GM18526 (cell line): Measurements from ENCODE around the gene MCHR2.

ENCODE experiments used
- POLR2A ChIP-seq: IDR thresholded peaks from 3 replicates; pipeline ENCODE4 v1.6.1; 2011; ENCODE audit not compliant: insufficient read length; ENCODE audit errors: extremely low read depth

Gene MCHR2, protein sequence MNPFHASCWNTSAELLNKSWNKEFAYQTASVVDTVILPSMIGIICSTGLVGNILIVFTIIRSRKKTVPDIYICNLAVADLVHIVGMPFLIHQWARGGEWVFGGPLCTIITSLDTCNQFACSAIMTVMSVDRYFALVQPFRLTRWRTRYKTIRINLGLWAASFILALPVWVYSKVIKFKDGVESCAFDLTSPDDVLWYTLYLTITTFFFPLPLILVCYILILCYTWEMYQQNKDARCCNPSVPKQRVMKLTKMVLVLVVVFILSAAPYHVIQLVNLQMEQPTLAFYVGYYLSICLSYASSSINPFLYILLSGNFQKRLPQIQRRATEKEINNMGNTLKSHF

DNA sequence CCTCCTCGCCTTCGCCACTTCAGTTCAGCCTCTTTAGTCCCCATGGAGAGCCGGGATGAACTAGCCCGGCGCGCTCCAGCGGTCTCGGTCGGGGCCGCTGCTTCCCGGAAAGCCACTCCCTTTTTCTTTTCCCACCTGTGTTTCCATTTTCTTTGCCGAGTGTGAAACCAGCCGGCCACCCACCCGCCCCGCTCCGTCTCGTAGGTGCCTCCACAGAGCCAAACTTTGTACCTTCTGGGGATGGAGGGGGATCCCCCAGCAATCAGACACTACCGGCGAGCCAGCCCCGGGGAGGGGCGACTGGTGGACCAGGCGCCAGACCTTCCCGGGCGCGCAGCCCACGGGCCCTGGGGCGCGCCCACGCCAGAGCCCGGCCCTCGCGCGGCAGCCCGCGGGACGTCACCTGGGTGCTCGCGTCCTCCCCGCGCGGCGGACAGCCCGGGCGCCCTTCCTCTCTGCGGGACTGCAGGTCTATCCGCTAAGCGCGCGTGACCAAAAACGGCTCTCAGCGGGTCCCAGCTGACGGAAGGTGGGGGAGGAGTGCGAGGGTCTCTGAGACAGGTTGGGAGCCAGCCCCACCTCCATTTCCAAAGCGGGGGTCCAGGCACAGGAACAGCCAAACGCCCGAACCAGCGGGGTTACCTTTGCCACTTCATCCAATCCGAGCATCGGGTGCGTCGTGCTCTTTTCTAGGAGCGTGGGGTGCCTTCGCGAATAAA, at the start of gene MCHR2:
Gene MCHR2 (minus strand): TSS at position 691 of the 719 bp plus-strand sequence. CDS start 38,076 bp downstream, outside the sequence.
- TF ChIP-seq POLR2A = no peak

DNA sequence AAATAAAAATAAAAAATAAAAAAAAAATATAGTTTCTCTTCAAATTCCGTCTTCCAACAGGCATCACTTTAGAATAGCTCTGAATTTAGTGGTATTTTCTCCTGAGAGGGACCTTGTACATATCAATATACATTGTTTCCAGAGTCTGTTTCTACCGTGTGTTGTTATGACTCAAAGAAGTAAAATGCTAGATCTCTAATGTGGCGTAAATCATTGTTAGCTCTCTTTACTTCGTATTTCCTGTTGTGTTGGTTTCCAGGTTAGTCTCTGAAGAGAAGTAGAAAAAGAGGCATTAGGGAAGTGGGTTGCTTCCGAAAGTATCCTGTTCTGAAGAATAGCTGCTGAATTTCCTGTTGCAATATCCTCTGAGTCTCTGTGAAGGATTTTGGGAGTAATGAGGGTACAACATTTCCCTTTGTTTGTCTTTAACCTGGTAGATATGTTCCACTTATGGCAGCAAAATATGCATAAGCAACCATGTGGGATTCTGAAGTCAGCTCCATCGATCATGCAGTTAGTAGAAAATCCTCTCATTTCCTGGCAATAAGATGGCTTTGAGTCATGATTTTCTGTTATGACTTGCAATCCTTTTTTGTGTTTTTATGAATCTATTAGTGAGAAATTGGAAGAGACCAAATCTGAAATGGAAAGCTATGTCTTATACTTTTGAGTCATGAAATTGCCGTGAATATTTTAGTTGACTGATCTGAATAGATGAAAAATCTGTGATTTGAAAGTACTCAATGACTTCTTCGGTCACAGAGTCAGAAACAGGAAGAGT, 42.0 kb upstream of the MCHR2 start:
- no peak for TF ChIP-seq POLR2A

GRCh38 chr6:100023798-100024197, 29.8 kb upstream of the MCHR2 start:
- TF ChIP-seq POLR2A = no peak

DNA sequence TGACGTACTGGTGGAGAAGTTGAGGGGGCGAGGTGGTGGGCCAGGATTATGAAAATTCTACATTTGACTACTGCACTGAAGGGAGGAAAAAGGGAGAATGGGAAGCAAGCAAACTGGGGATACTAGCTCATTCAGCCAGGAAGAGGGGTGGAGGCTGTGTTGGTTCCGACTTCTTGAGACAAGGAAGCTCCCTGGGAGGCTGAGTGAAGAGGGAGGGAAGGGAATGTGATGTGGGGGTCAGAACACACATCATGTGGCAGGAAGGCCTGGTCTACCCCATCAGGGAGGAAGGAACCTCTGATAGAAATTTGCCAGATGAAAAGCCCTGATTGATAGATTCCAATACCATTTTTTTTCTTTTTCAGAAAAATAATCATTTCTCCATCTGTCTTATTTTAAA, 28.8 kb upstream of the MCHR2 start:
- TF ChIP-seq POLR2A = no peak

DNA sequence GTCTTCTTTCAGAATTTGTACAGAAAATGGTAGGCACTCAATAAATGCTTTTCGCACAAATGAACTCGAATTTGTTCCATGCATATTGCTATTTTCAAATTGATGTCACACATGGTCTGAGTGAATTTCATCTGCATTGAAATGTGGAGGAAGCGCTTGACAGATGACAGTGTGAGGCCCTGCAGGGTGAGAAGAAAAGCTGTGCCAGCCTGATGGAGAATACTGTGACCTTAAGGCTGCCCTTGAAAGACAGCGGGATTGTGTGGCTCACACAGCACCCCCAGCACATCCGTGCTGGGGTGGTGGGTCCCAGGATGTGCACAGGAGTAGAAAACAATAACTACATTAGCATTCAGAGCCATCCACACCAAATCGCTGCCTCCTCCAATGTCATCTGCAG, 14.8 kb upstream of the MCHR2 start:
- TF ChIP-seq POLR2A = no peak

DNA sequence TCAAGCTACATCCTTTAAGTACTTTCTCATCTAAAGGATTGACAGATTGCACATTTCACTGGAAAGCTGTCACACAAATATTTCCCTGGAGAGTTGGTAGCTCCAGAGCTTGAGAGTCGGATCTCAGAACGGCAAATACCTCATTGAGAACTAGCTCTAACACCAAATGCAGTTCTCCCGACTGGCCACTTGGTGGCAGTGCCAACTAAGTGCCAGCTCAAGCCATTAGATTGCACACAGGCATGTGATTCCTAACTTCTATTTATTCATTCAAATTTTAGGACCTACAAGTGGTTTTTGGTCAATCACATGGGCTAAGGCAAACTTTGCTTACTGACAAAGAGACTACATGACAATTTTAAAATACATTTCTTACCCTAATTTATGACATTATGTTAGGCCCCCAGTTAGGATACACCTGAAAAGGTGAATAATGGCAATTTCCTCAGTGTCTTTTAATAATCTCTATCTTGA, 7.9 kb upstream of the MCHR2 start:
- TF ChIP-seq POLR2A = no peak

DNA sequence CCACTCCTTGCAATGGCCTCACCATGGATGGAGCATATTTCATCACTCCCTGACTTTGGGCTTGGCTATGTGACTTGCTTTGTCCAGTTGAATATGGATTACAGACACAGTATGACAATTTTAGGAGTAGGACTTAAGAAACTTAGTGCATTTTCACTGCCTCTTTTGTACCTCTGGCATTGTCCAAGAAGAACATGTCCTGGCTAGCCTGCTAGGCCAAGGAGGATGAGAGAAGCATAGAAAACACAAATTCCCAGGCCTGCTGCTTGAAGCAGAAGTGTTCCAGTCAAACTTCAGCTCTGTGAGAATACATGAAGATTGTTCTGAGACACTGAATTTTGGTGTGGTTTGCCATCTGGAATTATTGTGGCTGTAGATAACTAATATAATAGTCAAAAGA, 3.1 kb upstream of the MCHR2 start:
- TF ChIP-seq POLR2A = no peak

DNA sequence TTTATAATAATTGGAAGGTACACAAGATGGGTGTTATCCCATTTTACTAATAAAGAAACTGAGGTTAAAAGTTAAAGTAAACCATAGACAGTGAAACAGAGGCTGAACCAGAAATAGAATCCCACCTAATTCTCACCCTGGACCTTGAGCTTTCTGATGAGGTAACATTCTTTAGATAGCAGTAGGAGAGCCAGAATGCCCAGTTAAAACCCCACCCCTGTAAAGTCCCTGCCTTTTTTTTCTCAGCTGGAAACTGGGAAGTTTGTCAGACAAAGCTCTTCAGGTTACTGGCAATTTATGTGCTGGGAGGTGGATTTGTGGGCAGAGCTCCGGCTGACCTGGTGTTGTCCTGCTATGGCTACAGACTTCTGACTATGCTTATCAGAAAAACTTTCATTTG, 1.9 kb upstream of the MCHR2 start:
- no peak for TF ChIP-seq POLR2A

DNA sequence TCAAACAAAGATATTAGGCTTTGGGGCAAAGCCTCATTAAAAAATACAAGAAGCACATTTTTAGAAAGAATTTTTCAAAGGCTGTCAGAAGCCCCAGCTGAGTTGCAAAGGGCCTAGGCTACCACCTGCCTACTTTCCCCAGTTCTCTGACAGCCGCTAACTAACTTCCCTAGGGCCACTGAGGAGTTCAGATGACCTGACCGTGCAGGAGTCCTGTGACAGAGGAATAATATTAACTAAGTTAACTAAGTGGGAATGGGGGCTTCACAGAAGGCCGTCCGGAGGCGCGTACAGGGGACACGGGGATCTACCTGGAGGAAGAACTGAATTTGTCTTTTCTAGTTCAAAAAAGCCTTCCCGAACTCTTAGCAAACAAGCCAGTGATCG, 884 bp downstream of the MCHR2 start:
- no peak for TF ChIP-seq POLR2A

DNA sequence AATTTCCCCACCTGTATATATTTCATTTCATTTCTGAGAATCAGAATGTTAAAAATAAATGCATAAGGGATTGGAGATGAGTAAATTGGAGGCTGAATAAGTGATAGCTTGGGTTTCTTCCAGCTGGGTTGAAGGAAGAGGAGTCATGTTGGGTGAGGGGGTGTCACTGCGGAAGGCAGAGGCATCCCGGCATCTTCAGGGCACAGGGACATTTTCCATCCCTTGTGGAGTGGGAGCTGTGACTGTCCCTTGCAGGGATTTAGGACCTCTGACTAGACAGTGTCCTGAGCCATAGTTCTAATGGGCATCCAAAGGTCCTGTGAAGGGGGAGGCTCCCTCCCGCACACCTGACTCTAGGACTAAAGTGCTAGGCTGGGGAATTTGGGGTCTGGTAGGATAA, 2.1 kb downstream of the MCHR2 start:
- no peak for TF ChIP-seq POLR2A

- no peak for TF ChIP-seq POLR2A
Observed at GRCh38 chr6:99980741-99981140, 13.3 kb downstream of the MCHR2 start.

- TF ChIP-seq POLR2A = no peak
Observed at GRCh38 chr6:99979953-99980352, 14.1 kb downstream of the MCHR2 start.

GRCh38 chr6:99967052-99967451, 27.0 kb downstream of the MCHR2 start:
- TF ChIP-seq POLR2A = no peak

DNA sequence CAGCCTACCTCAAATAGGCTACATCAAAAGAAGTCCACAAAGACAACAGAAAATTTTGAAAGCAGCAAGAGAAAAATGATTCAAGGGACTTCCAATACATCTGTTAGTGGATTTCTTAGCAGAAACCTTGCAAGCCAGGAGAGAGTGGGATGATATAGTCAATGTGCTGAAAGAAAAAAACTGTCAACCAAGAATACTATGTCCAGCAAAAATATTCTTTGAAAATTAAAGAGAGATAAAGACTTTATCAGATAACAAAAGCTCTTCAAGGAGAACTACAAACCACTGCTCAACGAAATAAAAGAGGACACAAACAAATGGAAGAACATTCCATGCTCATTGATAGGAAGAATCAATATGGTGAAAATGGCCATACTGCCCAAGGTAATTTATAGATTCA, 34.0 kb downstream of the MCHR2 start:
- TF ChIP-seq POLR2A = no peak

DNA sequence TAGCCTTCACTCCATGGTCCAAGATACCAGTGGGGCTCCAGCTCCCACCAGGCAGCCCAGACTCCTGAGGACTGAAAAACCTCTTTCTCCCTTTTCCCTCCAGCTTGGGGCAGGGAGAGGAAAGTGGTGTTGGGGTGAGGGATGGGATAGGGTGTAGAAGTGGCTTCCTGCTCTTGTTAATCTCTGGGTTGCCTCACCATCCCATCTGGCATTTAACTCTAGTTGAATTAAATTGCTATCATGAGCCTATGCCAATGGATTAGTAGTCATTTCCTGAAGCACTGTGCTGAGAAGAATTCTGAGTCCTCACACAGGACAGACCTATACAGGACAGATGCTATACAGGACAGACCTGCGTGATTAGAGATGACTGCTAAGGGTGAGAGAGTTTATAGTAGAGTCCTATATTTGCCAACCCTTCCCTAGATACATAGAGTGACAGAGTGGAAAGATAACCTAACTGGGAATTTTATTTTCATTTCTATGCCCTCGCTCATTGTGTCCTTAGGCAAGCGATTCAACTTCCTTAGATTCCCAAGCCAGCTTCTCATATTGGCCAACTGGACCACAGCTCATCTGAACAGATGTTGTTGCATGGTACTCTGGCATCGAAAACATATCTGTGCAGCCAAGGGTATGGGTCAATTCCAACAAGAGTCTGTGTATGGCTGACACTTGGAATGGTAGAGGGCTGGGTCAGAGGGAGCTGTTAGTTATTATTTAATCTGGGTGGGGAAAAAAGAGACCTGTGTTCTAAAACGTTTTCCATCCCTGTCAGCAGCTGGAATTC, 42.8 kb downstream of the MCHR2 start:
- no peak for TF ChIP-seq POLR2A
